ENCODE results near the gene NEK6. TPM values are rescaled to one million over a fixed set of nuclear protein-coding genes. Genes with fewer than 3 reads are reported as not detected.
A peak's percentile ranks its signal among the peaks of the same experiment; 100 is the strongest.

Gene NEK6
- total RNA-seq, 1 experiment from 2014 or later = 66.6 TPM

DNA sequence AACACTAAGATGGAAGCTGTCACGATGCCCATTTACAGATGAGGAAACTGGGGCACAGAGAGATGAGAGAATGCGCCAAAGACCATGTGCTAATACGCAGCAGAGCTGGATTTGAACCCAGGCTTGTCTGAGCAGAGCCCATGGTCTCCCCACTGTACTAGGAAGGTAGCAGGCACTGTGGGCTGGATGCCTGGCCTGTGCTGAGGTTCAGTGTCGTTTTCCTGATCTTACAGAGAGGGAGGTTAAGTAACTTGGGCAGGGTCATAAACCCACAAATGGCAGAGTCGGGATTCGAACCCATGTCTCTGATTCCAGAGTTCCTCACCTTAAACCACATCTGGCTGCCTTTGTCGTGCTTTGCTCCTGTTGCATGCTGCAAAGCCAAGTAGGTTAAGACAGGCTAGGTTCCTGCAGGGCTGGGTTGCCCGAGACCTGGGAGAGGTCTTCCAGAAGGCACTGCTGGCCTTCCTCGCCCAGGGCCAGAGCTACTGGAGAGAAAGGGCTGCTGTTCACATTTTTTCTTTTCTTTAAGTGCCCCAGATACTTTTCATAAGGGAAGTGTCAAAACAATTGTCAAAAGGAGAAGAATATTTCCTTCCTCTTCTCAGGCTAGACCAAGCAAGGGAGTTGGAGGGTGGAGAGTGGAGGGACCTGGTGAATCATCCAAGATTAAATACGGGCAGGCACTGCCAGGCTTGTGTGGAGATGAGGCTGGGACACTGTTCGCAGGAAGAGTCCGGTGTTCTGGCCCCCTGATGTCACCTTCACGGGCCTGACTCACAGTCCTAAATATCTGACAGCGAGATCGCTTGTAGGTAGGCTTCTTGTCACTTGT is 3.2 kb downstream of the NEK6 start:
- Histone ChIP-seq H3K27me3 (replicated peaks; ENCODE audit: control insufficient read depth, insufficient read depth, low read length) (no peaks in the 10 kb centered on the region), H3K36me3 (ENCODE audit: control insufficient read depth, insufficient read depth, low read length) (peaks cover 1% of the 10 kb centered on the region; the same call in 1 of the 2 replicates), H3K9me3 (no peaks in the 10 kb centered on the region), H3K4me1 (peaks cover 41% of the 10 kb centered on the region), H3K4me3 (ENCODE audit: low read depth, low read length) (no peak overlapping the region)
- Mint-ChIP-seq H3K36me3 (ENCODE audit: insufficient read depth, unreplicated experiment) (peaks cover 25% of the 10 kb centered on the region), H3K27me3 (ENCODE audit: insufficient read depth, unreplicated experiment) (no peaks in the 10 kb centered on the region), H3K4me3 (ENCODE audit: unreplicated experiment) (no peak overlapping the region), H3K27ac (ENCODE audit: unreplicated experiment) (peak overlapping the region; percentile 75), H3K4me1 (ENCODE audit: low read depth, unreplicated experiment) (peaks cover 31% of the 10 kb centered on the region), H3K9me3 (ENCODE audit: unreplicated experiment) (no peaks in the 10 kb centered on the region)
- no TSS peak for BruUV-seq (replicated peaks)
- intact Hi-C loops (cut with micrococcal nuclease; ENCODE audit: unreplicated experiment) = no loop called here
- TF ChIP-seq, protein P1, sequence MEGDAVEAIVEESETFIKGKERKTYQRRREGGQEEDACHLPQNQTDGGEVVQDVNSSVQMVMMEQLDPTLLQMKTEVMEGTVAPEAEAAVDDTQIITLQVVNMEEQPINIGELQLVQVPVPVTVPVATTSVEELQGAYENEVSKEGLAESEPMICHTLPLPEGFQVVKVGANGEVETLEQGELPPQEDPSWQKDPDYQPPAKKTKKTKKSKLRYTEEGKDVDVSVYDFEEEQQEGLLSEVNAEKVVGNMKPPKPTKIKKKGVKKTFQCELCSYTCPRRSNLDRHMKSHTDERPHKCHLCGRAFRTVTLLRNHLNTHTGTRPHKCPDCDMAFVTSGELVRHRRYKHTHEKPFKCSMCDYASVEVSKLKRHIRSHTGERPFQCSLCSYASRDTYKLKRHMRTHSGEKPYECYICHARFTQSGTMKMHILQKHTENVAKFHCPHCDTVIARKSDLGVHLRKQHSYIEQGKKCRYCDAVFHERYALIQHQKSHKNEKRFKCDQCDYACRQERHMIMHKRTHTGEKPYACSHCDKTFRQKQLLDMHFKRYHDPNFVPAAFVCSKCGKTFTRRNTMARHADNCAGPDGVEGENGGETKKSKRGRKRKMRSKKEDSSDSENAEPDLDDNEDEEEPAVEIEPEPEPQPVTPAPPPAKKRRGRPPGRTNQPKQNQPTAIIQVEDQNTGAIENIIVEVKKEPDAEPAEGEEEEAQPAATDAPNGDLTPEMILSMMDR (IDR thresholded peaks at IDR 0.05; ENCODE audit: insufficient read depth in 1 of 2, low read depth in 1 of 2, low read length in 1 of 2, severe bottlenecking in 1 of 2, unreplicated experiment in 1 of 2) = no peak
- CTCF ChIA-PET = no interaction called here
- DNase-seq = no peak
- POLR2A ChIA-PET = no interaction called here

DNA sequence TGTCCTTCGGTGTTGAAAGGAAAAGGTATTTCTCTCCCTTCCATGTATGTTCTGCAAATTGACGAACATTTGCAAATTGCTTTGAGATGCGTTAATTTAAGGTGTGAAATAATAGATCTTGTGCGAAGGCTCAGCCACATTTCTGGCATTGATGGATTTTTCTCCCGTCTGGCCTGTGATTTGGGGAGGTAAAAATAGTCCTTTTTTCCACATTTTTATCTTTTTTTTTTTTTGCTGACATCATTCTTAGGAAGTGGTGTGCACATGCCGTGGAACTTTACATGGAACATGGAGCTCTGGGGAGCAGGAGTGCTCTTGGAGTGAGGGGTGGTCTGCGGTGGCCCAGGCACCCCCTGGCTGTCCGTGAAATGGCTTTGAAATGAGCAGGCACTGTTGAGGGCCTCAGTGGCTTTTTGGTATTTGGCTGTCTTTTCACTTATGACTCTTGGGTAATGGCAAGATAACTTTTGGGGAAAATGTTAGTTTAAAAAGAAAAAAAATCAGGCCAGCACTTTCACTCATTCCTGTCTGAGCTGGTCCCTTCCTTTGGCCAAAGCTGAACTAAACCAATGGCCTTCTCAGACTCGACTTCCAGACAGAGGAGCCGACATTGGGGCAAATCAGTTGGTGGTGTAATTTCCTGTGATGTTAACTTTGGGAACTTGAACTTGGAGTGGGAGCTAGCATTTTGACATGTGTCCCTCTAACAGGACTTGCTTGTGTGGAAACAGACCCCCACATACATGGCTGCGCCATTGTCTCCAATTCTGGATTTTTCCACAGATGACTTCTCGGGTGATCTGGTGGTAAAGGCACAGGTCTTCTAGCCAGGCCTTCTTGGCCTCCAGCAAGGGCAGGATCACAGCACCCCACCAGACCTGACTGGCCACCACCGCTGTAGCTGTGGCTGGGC is 4.2 kb downstream of the NEK6 start:
- peak overlapping the region; percentile 7 for H3K4me3 Mint-ChIP-seq (ENCODE audit: unreplicated experiment)
- H3K36me3 ChIP-seq (ENCODE audit: control insufficient read depth, insufficient read depth, low read length) = peaks cover 1% of the 10 kb centered on the region; the same call in 1 of the 2 replicates
- H3K4me1 ChIP-seq = peaks cover 41% of the 10 kb centered on the region
- H3K36me3 Mint-ChIP-seq (ENCODE audit: insufficient read depth, unreplicated experiment) = peaks cover 28% of the 10 kb centered on the region
- H3K4me1 Mint-ChIP-seq (ENCODE audit: low read depth, unreplicated experiment) = peaks cover 24% of the 10 kb centered on the region
- peak overlapping the region; percentile 75 for H3K27ac Mint-ChIP-seq (ENCODE audit: unreplicated experiment)
- H3K9me3 ChIP-seq = no peaks in the 10 kb centered on the region
- intact Hi-C loops (cut with micrococcal nuclease; ENCODE audit: unreplicated experiment) = no loop called here
- H3K27me3 ChIP-seq (replicated peaks; ENCODE audit: control insufficient read depth, insufficient read depth, low read length) = no peaks in the 10 kb centered on the region
- no TSS peak for BruUV-seq (replicated peaks)
- no peaks in the 10 kb centered on the region for H3K9me3 Mint-ChIP-seq (ENCODE audit: unreplicated experiment)
- no peaks in the 10 kb centered on the region for H3K27me3 Mint-ChIP-seq (ENCODE audit: insufficient read depth, unreplicated experiment)
- TF ChIP-seq, protein P1 (IDR thresholded peaks at IDR 0.05; ENCODE audit: insufficient read depth in 1 of 2, low read depth in 1 of 2, low read length in 1 of 2, severe bottlenecking in 1 of 2, unreplicated experiment in 1 of 2) = no peak
- CTCF ChIA-PET = no interaction called here
- POLR2A ChIA-PET = no interaction called here
- DNase-seq = no peak
- no peak overlapping the region for H3K4me3 ChIP-seq (ENCODE audit: low read depth, low read length)

DNA sequence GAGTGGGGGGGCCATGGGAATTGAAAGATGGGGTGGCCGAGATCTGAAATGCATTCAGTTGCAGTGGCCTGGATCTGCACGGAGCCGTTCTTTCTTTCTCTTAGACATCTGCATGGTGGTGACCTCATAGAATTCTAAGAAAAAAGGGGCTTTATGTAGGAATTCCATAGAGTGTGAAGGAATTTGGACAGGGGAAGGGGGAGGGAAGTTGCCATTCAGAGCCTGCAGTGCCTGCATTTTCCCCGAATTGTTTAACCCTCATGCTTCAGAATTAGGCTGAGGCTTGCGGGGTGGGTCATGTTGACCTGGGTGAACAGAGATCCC is 4.9 kb downstream of the NEK6 start:
- Mint-ChIP-seq H3K27ac (ENCODE audit: unreplicated experiment) (peak overlapping the region; percentile 75), H3K9me3 (ENCODE audit: unreplicated experiment) (no peaks in the 10 kb centered on the region), H3K27me3 (ENCODE audit: insufficient read depth, unreplicated experiment) (no peaks in the 10 kb centered on the region), H3K36me3 (ENCODE audit: insufficient read depth, unreplicated experiment) (peaks cover 27% of the 10 kb centered on the region), H3K4me1 (ENCODE audit: low read depth, unreplicated experiment) (peaks cover 24% of the 10 kb centered on the region), H3K4me3 (ENCODE audit: unreplicated experiment) (peak overlapping the region; percentile 7)
- no TSS peak for BruUV-seq (replicated peaks)
- intact Hi-C loops (cut with micrococcal nuclease; ENCODE audit: unreplicated experiment) = no loop called here
- H3K36me3 ChIP-seq (ENCODE audit: control insufficient read depth, insufficient read depth, low read length) = peaks cover 1% of the 10 kb centered on the region; the same call in 1 of the 2 replicates
- no peak overlapping the region for H3K4me3 ChIP-seq (ENCODE audit: low read depth, low read length)
- ChIA-PET POLR2A (no interaction called here), CTCF (no interaction called here)
- H3K9me3 ChIP-seq = no peaks in the 10 kb centered on the region
- TF ChIP-seq, protein P1 (IDR thresholded peaks at IDR 0.05; ENCODE audit: insufficient read depth in 1 of 2, low read depth in 1 of 2, low read length in 1 of 2, severe bottlenecking in 1 of 2, unreplicated experiment in 1 of 2) = no peak
- H3K27me3 ChIP-seq (replicated peaks; ENCODE audit: control insufficient read depth, insufficient read depth, low read length) = no peaks in the 10 kb centered on the region
- H3K4me1 ChIP-seq = peaks cover 41% of the 10 kb centered on the region
- no peak for DNase-seq

Measured in Caco-2 (cell line).